Tibial nerve (tissue), 4 donors: ENCODE measurements around the gene NTM.

ENCODE experiments used
- CTCF ChIP-seq, 5 experiments: fragments of 200-600 bp in 3 of 5; fragments of 450-650 bp in 2 of 5; sonication (generic) in 3 of 5; IDR thresholded peaks; one replicate each; pipeline ENCODE4 v1.5.1; 2016 to 2019; ENCODE audit warnings: antibody characterized with exemption in 5 of 5, mild to moderate bottlenecking in 3 of 5, moderate library complexity in 2 of 5
- EP300 ChIP-seq, 2 donors: sonication (generic); formaldehyde crosslinking; IDR thresholded peaks; one replicate each; pipeline ENCODE4 v1.6.1; 2017; ENCODE audit warnings: antibody characterized with exemption in 2 of 2, mild to moderate bottlenecking in 1 of 2
- POLR2A ChIP-seq, 2 donors: fragments of 450-650 bp; IDR thresholded peaks; one replicate each; pipeline ENCODE4 v1.6.1; 2017; ENCODE audit warnings: antibody characterized with exemption in 2 of 2, mild to moderate bottlenecking in 2 of 2, moderate library complexity in 2 of 2

- TF ChIP-seq CTCF (IDR thresholded peaks at IDR 0.05) (no peak), EP300 (IDR thresholded peaks at IDR 0.05) (no peak), POLR2A (IDR thresholded peaks at IDR 0.05) (no peak)
Measured at GRCh38 chr11:131870305-131870704, 499.9 kb downstream of the NTM start.
